Measurements from ENCODE around the gene SLC9A9.
"Not testable (repeated sequence)": the region's sequence is repeated elsewhere in the genome, so short reads cannot be mapped to it uniquely, and the experiment has no call there.

SLC9A9 gene

GRCh38 chr3:143810166-143810952, 37.9 kb downstream of the SLC9A9 start:
- DNase-seq (ENCODE audit: low read depth) = no peak

- DNase-seq (ENCODE audit: low read depth) = no peak
These were observed 39.1 kb downstream of the SLC9A9 start for GRCh38 chr3:143809121-143809621.

GRCh38 chr3:143808030-143808429, 40.2 kb downstream of the SLC9A9 start:
- DNase-seq (ENCODE audit: low read depth) = no peak

GRCh38 chr3:143806038-143806437, 42.2 kb downstream of the SLC9A9 start:
- DNase-seq (ENCODE audit: low read depth) = no peak

- not testable (repeated sequence) for DNase-seq (ENCODE audit: low read depth)
These were observed 42.8 kb downstream of the SLC9A9 start for GRCh38 chr3:143805476-143805875.

- not testable (repeated sequence) for DNase-seq (ENCODE audit: low read depth)
These were observed 47.2 kb downstream of the SLC9A9 start for GRCh38 chr3:143801046-143801445.

- not testable (repeated sequence) for DNase-seq (ENCODE audit: low read depth)
These were observed 50.1 kb downstream of the SLC9A9 start for GRCh38 chr3:143798151-143798550.

- no peak for DNase-seq (ENCODE audit: low read depth)
These were observed 52.4 kb downstream of the SLC9A9 start for GRCh38 chr3:143795874-143796273.

- DNase-seq (ENCODE audit: low read depth) = no peak
These were observed 53.3 kb downstream of the SLC9A9 start for GRCh38 chr3:143794793-143795462.

GRCh38 chr3:143793971-143794370, 54.3 kb downstream of the SLC9A9 start:
- DNase-seq (ENCODE audit: low read depth) = no peak

GRCh38 chr3:143791386-143791785, 56.9 kb downstream of the SLC9A9 start:
- no peak for DNase-seq (ENCODE audit: low read depth)

GRCh38 chr3:143786219-143787191, 61.8 kb downstream of the SLC9A9 start:
- no peak for DNase-seq (ENCODE audit: low read depth)

GRCh38 chr3:143784446-143784845, 63.8 kb downstream of the SLC9A9 start:
- DNase-seq (ENCODE audit: low read depth) = no peak

- DNase-seq (ENCODE audit: low read depth) = peak; percentile 34
These were observed 64.4 kb downstream of the SLC9A9 start for GRCh38 chr3:143783851-143784370.

GRCh38 chr3:143775459-143775858, 72.8 kb downstream of the SLC9A9 start:
- DNase-seq (ENCODE audit: low read depth) = peak; percentile 30

- no peak for DNase-seq (ENCODE audit: low read depth)
These were observed 76.3 kb downstream of the SLC9A9 start for GRCh38 chr3:143771939-143772338.

GRCh38 chr3:143771258-143771657, 77.0 kb downstream of the SLC9A9 start:
- no peak for DNase-seq (ENCODE audit: low read depth)

GRCh38 chr3:143770391-143770790, 77.9 kb downstream of the SLC9A9 start:
- no peak for DNase-seq (ENCODE audit: low read depth)

- no peak for DNase-seq (ENCODE audit: low read depth)
These were observed 78.7 kb downstream of the SLC9A9 start for GRCh38 chr3:143769616-143770015.

GRCh38 chr3:143764840-143765239, 83.4 kb downstream of the SLC9A9 start:
- DNase-seq (ENCODE audit: low read depth) = no peak

- DNase-seq (ENCODE audit: low read depth) = no peak
These were observed 84.6 kb downstream of the SLC9A9 start for GRCh38 chr3:143763564-143764162.

All from EH (cell line).